Adipose tissue (tissue), 3 donors: Measurements from ENCODE around the gene CMTM8. TPM values are rescaled to one million over a fixed set of nuclear protein-coding genes. Genes with fewer than 3 reads are reported as not detected.
"Not testable (repeated sequence)": the region's sequence is repeated elsewhere in the genome, so short reads cannot be mapped to it uniquely, and the experiment has no call there.

Experiments used
- H3K27ac ChIP-seq: one replicate; pipeline ENCODE4 v1.5.1; 2013; ENCODE audit warnings: low read depth, low read length
- WGBS, 3 donors: extraction: QIAGEN DNeasy Blood & Tissue Kit; methylation state at CpG; one replicate each; pipeline ENCODE4 v1.1.7; 2013; 5-methylcytosine and 5-hydroxymethylcytosine counted together
- polyA plus RNA-seq, 3 donors: library from polyadenylated mRNA; stranded (reverse); fragments of 200-250 nt; gene quantifications; one replicate each; pipeline ENCODE4 v1.2.3, GENCODE V29; 2013
- donor health status: healthy with polysubstance abuse.
- donor health status: Bipolar disorder and iron deficiency.
- donor health status: healthy.

Gene CMTM8
- polyA plus RNA-seq, 3 donors = 7.5 to 23.4 (median 13.8) TPM

- 63 to 67% (median 66%) methylated on average over 5 of the region's 5 CpGs for WGBS, 3 donors
- H3K27ac ChIP-seq = no peak overlapping the region
Observed at GRCh38 chr3:32224016-32224516, 14.4 kb upstream of the CMTM8 start.

DNA sequence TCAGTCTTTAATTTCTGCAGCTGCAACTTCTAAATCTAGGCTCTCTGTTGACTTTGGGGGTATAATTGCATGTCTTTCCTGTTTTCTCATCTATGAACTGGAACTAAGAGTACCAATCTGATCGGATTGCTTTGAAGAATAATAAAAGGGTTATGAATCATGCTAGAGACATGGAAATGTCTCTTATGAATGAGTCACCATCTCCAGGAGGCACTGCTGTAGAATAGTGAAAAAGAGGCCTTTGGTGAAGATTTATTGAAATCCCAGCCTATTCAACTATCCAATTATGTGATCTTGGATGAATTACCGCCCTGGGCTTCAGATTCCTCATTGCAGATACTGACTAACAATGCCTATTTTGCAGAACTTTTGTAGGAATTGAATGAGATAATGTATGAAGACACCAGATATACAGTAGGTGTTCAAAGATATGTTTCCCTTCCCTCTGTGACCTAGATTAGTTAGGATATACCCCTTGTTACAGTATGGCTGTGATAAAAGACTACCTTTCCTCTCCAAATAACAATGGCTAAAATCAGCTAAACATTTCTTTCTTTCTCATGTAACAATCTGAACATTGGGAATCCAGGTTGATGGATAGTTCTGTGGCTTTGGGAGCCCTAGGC, 11.5 kb upstream of the CMTM8 start:
- WGBS, 3 donors = 78 to 96% (median 85%) methylated on average over 2 of the region's 2 CpGs

GRCh38 chr3:32228743-32229142, 9.7 kb upstream of the CMTM8 start:
- WGBS, 3 donors = 81 to 98% (median 89%) methylated on average over 4 of the region's 4 CpGs

More for the DNA sequence above, 11.5 kb upstream of the CMTM8 start:
- H3K27ac ChIP-seq = no peak overlapping the region

DNA sequence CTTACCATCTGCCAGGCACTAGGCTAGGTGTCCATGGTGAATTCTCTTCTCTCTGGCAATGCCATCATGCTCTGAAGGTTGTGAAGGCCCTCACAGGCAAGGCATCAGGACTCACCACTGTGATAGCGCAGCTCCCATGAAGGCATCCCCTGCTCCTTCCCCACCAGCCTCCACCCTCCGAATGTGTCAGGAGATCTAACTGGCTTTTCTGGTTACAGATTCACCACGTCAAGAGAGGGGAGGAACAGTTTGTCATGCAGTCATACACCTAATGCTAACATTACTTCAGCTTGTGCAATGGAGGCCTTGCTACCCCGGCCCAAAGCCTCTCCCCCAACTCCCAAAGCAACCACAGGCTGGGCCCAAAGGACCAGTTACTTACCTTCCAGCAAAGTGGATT, 8.9 kb upstream of the CMTM8 start:
- H3K27ac ChIP-seq = no peak overlapping the region
- WGBS, 3 donors = 89 to 94% (median 90%) methylated on average over 4 of the region's 4 CpGs

More at GRCh38 chr3:32228743-32229142, 9.7 kb upstream of the CMTM8 start:
- not testable (repeated sequence) for H3K27ac ChIP-seq

DNA sequence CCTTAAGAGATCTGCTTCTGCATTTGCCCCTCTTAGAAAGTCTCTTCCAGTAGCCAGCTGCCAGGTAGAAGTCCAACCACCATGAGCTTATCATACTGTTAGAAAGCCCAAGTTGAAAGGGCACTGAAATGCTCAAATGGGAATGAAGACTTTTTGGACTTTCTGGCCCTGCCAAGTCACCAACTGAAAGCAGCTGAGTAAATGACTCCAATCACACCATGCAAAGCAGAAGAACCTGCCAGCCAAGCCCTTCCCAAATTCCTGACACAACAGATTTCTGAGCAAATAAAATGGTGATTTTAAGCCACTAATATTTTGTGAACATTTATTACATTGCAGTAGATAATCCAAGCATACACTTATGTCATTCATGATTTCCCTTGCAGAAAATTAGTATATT, 2.1 kb upstream of the CMTM8 start:
- H3K27ac ChIP-seq = no peak overlapping the region

- no peak overlapping the region for H3K27ac ChIP-seq
- WGBS, 3 donors = 5 to 8% (median 6%) methylated on average over 49 of the region's 49 CpGs
Observed at GRCh38 chr3:32237670-32238452, 619 bp upstream of the CMTM8 start.

DNA sequence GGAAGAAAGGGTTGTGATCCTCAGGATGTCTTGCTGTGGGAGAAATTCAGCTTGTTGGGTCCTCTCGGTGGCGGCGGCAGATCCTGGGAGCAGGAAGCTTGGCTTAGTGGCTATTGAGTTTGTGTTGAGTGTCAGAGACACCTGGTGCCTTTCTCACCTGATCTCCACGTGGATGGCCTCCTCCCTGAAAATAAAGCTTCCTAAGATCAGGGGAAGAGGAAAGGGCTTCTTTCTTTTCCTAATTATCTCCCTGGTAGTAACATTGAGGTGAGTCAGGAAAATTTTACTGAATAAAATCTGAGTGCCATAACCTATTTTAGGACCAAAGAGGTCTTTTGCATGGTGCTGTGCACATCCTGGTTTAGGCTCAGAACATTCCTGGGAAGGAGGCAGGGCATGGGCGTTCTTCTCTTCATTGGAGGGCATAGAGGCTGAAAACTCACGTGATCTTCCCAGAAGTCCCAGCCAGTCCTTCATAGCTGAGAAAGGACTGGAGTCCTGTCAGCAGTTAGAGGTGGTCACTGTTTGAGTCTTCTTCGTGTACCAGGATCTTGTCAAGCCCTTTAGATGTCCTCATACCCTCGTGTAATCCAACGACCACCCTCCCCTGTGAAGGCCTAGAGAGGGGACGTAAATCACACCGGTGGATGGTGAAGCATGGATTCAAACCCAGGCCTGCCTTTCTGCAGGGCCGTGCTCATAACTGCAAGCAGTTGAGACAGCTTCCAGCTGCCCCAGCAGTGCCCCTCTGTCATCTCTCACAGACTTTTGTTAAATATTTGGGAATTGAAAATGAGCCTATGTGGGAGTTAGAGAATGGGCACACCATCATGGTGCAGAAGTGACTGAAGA, 1.1 kb downstream of the CMTM8 start:
- WGBS, 3 donors = 20 to 40% (median 39%) methylated on average over 12 of the region's 12 CpGs
- no peak overlapping the region for H3K27ac ChIP-seq

- WGBS, 3 donors = 31 to 73% (median 66%) methylated on average over 6 of the region's 6 CpGs
- H3K27ac ChIP-seq = no peak overlapping the region
Observed at GRCh38 chr3:32240159-32240545, 1.7 kb downstream of the CMTM8 start.

GRCh38 chr3:32241100-32241499, 2.6 kb downstream of the CMTM8 start:
- no peak overlapping the region for H3K27ac ChIP-seq
- WGBS, 3 donors = 84 to 95% (median 94%) methylated on average over 4 of the region's 4 CpGs

- WGBS, 3 donors = 89 to 93% (median 92%) methylated on average over 2 of the region's 2 CpGs
- no peak overlapping the region for H3K27ac ChIP-seq
Observed at GRCh38 chr3:32243519-32243918, 5.0 kb downstream of the CMTM8 start.

GRCh38 chr3:32245200-32245599, 6.7 kb downstream of the CMTM8 start:
- 50 to 69% (median 68%) methylated on average over 2 of the region's 2 CpGs for WGBS, 3 donors
- no peak overlapping the region for H3K27ac ChIP-seq

DNA sequence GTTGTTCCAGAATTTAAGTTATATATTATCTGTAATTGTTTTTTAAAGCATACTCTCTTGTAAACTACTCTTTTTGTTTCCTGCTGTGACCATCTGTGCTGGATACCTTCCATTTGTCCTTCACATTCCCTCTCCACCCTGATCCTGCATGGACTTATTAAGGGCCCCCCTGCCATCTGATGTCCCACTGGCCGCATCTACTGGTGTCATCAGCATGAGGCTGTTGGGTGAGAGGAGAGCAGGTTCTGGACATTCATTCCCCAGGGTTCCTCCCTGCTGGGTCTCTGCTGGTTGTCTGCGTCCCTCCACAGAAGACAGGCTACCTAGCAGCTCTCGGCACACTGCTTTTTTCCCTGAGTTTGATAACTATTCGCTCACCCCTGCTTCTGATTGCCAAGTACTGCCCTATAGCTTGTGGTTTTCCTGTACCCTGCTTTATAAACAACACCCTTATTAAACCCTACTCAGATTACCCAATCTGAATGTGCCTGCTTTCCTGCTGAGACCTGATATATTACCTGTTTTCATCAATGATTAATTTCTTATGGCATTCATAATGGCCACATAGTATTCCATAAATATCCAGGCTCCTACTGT, 7.7 kb downstream of the CMTM8 start:
- H3K27ac ChIP-seq = no peak overlapping the region
- 45 to 76% (median 69%) methylated on average over 4 of the region's 4 CpGs for WGBS, 3 donors

DNA sequence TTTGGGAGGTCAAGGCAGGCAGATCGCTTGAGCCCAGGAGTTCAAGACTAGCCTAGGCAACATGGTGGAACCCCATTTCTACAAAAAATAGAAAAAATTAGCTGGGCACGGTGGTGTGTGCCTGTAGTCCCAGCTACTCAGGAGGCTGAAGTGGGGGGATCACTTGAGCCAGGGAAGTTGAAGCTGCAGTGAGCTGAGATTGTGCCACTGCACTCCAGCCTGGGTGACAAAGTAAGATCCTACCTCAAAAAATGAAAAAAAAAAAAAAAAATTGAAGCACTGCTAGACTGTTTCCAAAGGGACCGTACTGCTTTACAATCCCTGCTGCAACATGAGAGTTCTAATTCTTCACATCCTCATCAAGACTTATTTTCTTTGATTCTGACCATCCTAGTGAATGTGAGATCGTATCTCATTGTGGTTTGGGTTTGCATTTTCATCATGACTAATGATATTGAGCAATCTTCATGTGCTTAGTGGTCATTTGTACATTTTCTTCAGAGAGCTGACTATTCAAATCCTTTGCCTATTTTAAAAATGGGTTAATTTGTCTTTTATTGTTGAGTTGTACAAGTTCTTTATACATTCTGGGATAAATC, 10.8 kb downstream of the CMTM8 start:
- 66 to 92% (median 69%) methylated on average over 4 of the region's 4 CpGs for WGBS, 3 donors
- no peak overlapping the region for H3K27ac ChIP-seq

GRCh38 chr3:32254268-32254667, 15.8 kb downstream of the CMTM8 start:
- H3K27ac ChIP-seq = no peak overlapping the region
- WGBS, 3 donors = 91 to 98% (median 96%) methylated on average over 1 of the region's 1 CpG

DNA sequence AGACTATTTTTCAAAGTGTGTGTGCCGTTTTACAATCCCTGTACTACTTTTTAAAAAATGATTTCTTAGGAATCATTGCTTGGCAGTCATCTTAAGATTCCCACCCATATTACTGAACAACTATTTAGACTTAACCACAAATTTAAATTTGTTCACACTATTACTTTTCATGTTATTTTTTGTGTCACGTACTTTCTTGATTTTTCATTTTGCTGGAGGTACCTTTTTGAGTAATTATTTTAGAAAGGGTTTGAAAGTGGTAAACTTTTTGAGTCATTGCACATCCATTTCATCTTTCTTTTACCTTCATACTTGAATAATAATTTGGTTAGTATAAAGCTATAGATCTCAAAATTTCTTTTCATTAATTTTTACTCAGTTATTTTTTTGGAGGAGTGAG, 16.9 kb downstream of the CMTM8 start:
- no peak overlapping the region for H3K27ac ChIP-seq
- WGBS, 3 donors = 79 to 94% (median 80%) methylated on average over 2 of the region's 2 CpGs

- no peak overlapping the region for H3K27ac ChIP-seq
- 92 to 96% (median 94%) methylated on average over 3 of the region's 3 CpGs for WGBS, 3 donors
Observed at GRCh38 chr3:32256206-32256605, 17.7 kb downstream of the CMTM8 start.

DNA sequence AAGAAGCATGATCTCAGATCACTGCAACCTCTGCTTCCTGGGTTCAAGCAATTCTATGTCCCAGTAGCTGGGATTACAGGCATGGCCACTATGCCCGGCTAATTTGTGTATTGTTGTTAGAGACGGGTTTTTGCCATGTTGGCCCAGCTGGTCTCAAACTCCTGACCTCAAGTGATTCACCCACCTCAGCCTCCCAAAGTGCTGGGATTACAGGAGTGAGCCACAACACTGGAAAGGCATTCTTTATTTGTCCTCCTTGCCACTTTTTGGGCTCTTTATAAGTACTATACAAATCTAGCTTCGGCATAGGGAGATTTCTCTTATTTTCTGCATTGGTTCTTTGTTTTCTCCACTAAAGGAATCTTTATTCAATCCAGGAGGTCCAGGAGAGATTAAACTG, 18.6 kb downstream of the CMTM8 start:
- 93 to 98% (median 97%) methylated on average over 3 of the region's 3 CpGs for WGBS, 3 donors
- H3K27ac ChIP-seq = no peak overlapping the region
